Cortex of kidney (tissue), 1 donor: ENCODE data around the gene WNT5A.

Experiments
- DNase-seq: peaks from one replicate; lab custom pipeline; 2025; lab: John Stamatoyannopoulos, UW

The WNT5A gene

DNA sequence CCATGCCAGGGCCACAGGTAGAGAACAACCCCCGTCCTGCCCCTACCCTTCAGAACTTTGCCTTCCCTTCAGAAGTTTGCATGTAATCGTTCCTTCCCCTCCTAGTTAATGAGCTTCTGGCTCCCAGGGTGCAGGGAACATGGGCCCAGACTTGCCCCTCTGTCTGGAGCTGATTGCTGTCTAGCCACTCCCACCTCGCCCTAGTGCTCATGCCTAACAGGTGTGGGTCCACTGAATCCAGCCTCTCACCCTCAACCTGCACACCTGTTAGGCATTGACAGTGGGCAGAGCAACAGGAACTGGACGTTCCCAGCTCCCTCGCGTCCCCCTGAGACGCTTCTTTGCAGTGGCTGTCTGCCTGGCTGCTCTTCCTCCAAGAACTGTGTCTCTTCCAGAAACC is 40.3 kb downstream of the WNT5A start:
- no peak for DNase-seq

DNA sequence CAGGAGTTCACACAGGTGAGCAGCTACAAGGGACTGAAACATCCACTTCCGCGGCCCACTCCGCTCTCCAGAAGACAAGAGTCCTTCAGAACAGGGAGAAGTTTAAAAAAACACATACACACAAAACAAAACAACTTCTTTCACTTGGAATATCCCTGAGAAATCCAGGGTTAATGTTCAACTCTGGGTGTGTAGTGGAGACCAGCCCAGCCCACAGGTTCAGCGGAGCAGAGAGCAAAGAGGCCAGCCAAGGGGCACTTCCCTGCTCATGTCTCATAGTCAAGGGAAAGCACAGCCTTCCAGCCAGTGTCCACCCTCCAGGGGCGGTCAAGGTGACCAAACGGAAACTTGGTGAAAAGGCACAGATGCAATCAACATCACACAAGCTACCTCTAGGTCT is 41.6 kb downstream of the WNT5A start:
- DNase-seq, result no peak

DNA sequence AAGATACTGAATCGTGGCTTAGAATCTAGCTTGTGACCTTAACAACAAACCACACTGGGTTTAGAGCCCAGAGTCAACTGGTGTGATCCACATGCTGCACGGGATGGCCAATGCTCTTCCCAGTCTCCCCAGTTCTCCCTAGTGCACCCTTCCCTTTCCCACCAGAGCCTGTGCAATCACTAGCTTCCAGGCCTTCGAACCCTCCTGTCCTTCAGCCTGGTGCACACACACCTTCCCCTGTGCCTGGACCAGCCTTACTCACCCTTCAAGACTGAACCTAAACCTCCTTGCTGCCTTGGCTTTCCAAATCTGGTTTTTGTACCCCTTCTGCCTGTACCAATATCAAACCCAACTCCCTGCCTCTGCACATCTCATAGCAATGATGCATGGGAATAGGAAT is 43.8 kb downstream of the WNT5A start:
- DNase-seq, result no peak

DNA sequence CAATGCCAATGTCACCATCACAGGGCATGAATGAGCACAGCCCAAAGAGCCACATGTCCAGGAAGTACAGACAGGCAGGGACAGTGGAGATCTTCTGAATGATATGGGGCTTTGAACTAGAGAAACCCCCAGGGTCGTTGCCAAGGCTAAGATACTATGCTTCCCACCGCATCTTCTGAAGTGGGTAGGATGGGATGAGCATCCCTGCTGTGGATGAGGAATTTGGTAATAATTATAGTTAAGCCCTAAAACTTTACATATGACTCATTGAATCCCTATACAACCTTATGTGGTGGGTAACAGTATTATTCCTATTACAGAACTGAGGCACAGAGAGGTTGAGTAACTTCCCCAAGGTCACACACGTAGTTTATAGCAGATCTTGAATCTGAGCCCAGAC is 44.2 kb downstream of the WNT5A start:
- no peak for DNase-seq

DNA sequence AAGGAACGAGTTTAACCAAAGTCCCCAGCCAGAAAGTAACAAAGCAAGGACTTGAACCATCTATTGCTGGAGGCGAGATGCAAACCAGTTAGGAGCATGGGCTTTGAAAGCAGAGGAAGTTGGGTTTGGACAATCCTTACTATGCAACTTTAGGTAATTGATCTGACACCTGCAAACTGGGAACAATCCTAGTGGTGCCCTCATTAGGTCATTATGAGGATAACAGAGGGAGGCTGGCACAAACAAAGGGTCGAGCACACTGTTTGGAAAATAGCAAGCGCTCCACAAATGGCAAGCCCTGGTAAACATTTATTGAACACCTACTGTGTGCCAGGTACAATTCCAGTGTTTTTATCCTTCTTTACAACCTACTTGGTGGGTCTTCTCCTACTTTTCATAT is 45.6 kb downstream of the WNT5A start:
- no peak for DNase-seq

DNA sequence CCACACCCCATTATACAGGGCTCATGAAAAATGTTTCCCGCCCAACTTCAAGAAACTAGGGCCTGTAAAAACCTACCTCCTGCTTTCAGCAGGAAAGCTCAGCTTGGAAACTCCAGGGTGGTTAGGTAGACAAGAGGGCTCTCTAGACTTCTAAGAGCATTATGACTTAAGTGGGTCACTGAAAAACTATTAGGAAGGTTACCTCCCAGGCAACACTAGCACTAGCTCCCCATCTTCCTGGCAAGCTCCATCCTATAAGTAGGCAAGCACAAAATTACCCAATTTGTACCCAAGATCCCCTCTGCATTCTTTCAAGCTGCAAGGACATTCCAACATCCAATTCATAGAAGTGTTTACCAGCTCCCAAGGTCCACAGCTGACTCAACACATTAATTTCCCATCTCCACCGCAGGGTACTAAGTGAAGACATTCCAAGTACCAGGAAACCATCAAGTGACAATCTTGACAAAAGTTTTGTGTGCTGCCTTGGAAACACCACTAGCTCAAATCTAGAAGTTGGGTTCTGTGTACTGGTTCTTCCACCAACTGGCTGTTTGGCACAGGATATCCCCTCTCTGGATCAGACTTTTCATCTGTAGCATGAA is 46.9 kb downstream of the WNT5A start:
- DNase-seq, result no peak

DNA sequence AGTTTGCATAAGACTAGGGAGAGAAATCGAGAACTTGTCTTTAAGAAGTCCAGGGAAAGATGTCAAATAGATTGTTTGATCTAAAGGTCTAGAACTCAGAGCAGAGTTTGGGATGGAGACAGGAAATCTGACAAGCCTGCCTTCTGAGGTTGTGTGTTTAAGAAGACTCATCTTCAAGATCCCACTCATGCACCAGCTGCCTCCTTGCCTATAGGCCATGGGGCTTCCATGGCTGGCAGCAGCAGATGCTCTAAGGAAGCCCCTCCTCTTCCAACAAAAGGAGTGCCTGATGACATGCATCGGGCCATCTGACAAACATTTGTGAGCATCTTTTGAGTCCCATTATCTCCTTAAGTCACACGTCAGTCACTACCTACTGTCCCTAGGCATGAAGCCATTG is 47.4 kb downstream of the WNT5A start:
- DNase-seq, result no peak

DNA sequence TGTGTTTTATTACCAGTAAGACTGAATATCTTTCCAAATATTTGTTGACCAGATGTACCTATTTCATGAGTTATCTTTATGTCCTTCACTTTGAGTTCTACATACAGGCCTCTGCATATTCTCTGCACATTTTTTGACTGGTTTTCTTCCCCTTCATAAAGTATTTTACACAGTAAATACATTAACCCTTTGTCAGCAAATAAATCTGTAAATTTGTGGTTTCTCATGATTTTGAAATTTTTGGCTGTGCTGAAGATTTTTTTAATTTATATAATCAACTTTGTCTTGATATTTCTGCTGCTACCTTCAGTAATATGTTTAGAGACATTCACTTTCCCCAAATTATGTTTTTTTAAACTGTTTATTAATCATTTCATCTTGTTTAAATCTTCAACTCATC is 50.5 kb downstream of the WNT5A start:
- no peak for DNase-seq

DNA sequence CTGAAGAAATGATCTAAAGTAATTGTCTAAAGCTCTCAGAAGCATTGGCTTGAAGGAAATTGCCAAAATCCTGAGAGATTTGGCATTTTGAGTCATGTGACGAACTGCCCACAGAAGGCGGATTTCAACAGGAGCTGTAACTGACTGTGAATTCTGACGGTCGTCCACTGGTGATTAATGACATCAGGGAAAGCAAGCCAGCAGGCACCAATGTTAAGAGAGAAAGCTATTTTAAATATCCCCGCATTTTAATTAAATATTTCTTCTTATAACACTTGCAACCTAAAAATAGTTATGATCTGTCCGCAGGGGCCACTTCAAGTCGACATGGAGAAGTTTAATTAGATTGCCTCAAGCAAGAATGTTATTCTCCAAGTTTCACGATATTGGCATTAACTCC is 51.6 kb downstream of the WNT5A start:
- no peak for DNase-seq

DNA sequence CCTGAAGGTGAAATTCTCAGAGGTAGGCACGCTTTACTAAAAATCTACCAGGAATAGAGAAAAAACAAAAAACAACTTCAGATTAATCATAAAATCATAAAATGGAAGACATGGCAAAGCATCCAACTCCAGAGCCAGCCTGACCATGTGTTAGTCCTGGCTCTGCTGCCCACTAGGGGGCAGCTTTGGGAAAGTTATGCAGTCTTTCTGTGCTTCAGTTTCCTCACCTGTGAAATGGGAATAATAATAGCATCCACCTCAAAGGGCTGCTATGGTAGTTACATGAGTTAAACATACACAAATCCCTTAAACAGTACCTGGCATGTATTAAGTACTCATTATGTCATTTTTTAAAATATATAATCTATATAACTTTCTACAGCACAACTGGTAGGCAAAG is 52.3 kb downstream of the WNT5A start:
- DNase-seq, result no peak

DNA sequence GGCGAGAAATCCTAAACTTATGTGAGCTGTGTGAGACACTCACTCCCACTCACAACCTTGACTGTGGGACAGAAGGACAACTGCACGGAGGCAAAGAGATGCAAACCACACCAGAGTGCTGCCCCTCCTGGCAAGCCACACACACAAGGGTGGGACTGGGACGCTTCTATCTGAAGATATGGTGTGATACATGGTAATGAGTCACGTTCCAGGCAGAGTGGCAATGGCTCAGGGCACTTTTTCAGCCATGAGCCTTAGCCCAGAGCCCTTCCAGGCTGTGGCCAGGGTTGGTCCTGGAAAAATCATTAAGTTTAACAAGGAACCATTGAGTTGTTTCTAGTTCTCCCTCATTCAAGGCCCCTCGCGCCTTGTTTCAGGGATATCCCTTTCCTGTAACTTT is 56.1 kb downstream of the WNT5A start:
- DNase-seq, result no peak

DNA sequence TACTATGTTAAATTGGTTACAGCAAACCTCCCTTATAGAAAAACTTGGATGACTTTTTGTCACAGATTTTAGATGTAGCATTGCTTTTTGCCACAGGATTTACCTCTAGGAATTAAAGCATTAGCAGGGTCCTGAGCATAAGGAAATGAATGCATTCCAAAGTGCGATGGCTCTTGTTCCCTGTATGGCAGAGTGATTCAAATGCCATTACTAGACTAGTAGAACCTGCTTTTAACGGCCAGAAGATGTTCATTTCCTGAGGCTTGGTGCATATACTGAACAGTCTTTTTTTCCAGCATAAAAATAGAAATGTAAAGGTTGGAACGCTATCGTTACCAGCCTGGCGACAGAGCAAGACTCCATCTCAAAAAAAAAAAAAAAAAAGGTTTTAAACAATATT is 59.4 kb downstream of the WNT5A start:
- DNase-seq, result no peak

DNA sequence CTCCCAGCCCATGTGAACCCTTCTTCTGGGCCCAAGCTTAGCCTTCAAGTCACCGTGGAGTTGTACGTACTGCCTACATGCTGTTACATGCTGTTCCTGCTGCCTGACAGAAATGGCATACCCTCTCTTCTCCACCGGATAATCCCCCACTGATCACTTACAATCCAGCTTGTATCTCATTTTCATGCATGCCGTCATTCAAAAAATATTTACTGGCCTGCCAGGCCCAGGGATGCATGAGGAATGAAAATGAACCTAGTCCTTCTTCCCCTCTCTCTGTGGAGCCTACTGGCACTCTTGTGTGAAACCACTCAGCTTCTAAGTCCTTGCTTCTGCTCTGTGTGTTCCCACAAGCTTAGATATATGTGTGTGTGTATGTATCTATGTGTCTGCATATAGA is 60.6 kb downstream of the WNT5A start:
- DNase-seq, result no peak

DNA sequence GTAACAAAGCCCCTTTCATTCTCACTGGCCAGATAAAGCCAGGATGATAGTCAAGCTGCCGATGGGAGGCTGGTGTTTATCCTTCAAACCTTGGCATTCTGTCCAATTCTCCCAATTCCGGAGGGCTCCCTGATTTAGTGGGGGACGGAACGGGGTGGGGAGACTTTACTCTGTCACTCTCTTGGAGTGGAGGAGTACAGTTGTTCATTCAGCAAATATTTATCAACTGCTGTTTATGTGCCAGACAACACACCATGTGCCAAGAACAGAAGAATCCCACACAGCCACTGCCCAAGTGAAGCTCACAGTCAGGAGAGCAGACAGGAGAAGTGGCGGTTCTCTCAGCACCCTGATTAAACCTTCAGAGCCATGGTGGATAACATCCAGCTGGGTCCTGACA is 63.3 kb downstream of the WNT5A start:
- DNase-seq, result no peak

DNA sequence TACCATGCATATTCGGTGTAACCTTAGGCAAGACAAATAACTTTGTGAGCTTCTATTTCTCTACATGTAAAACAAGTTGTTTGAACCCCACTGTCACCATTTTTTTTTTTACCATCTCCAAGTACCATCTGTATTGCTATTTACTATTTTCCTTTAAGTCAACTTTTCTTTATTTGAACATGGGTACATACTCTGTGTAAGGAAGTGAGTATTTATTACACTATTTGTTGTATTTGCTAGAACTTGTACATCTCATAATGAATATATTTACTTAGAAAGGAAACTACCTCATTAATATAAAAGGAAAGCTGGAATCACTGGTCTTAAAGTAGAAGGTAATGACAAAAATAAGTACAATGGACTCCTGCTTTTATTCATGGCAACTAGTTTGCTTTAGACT is 69.9 kb downstream of the WNT5A start:
- no peak for DNase-seq

DNA sequence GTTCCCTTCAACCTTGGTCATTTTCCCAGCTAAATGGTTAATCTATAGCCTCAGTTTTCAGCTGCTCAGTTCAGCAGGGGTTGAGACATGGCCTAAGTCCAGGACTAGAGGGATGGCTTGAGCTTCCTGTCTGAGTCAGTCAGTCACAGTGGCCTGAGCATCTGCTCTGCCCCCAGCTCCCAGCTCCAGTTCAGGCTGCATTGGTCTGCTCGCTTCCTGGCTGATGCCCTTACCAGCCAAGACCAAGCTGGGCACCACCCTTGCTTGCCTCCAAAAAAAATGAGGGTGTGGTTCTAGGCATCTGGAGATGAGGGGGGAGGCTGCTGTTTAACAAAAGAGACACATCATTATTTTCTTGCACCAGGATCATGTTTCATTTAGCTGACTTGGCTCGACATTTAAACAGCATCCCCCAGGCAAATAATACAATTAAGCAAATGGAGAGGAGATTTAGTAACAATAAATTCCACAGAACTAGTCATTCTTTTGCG is 70.7 kb downstream of the WNT5A start:
- no peak for DNase-seq
